Measurements from ENCODE around the gene OR6Q1.

GRCh38 chr11:58055806-58056401 lies 25.2 kb downstream of the OR6Q1 start:
- TF ChIP-seq CTCF (conservative IDR thresholded peaks at IDR 0.05; ENCODE audit: low read length) (no peak), EZH2phosphoT487 (IDR thresholded peaks at IDR 0.05; ENCODE audit: borderline replicate concordance) (no peak)

Measured in Loucy (cell line).